HAP-1 (cell line): ENCODE data around the gene ATP10A.

Source experiments
- DNase-seq, 2 experiments: peaks; one replicate each; pipeline ENCODE4 v3.0.0-alpha.2; 2016 to 2020; ENCODE audit warnings: low spot score in 2 of 2
- H3K27me3 ChIP-seq: fragments of 250-450 bp; sonication (Bioruptor Pico); 2 replicates; pipeline ENCODE4 v1.5.1; 2020; ENCODE audit warnings: low read depth, mild to moderate bottlenecking, moderate library complexity
- H3K36me3 ChIP-seq: fragments of 250-450 bp; sonication (Bioruptor Pico); replicated peaks from 2 replicates; pipeline ENCODE4 v1.5.1; 2020; ENCODE audit warnings: mild to moderate bottlenecking
- H3K4me1 ChIP-seq: fragments of 250-450 bp; sonication (Bioruptor Pico); 2 replicates; pipeline ENCODE4 v1.5.1; 2020; ENCODE audit warnings: mild to moderate bottlenecking
- H3K4me3 ChIP-seq: fragments of 250-450 bp; sonication (Bioruptor Pico); 2 replicates; pipeline ENCODE4 v1.5.1; 2020; ENCODE audit warnings: mild to moderate bottlenecking, moderate library complexity
- H3K9me3 ChIP-seq: fragments of 250-450 bp; sonication (Bioruptor Pico); 2 replicates; pipeline ENCODE4 v1.5.1; 2020; ENCODE audit warnings: mild to moderate bottlenecking, moderate library complexity
- in situ Hi-C: fragments of 300-500 bp; cut with MboI; formaldehyde crosslinking; loops from 3 replicates; pipeline ENCODE4 v1.14.3; 2020; ENCODE audit warnings: low sequenced_read_pairs, inconsistent platforms, mixed read lengths

The ATP10A gene

GRCh38 chr15:25635191-25635590, 227.9 kb downstream of the ATP10A start:
- H3K4me1 ChIP-seq = peaks cover 16% of the 10 kb centered on the region
- H3K27me3 ChIP-seq = no peaks in the 10 kb centered on the region
- in situ Hi-C loops = no loop called here
- no peak overlapping the region for H3K4me3 ChIP-seq
- no peaks in the 10 kb centered on the region for H3K36me3 ChIP-seq
- no peak for DNase-seq
- H3K9me3 ChIP-seq = no peaks in the 10 kb centered on the region

- H3K9me3 ChIP-seq = no peaks in the 10 kb centered on the region; the same call in 1 of the 2 replicates
- peaks cover 14% of the 10 kb centered on the region for H3K4me1 ChIP-seq
- no peaks in the 10 kb centered on the region for H3K36me3 ChIP-seq
- DNase-seq = no peak
- in situ Hi-C loops = no loop called here
- no peaks in the 10 kb centered on the region for H3K27me3 ChIP-seq
- no peak overlapping the region for H3K4me3 ChIP-seq
Measured at GRCh38 chr15:25633862-25634261, 229.3 kb downstream of the ATP10A start.

GRCh38 chr15:25631971-25632370, 231.2 kb downstream of the ATP10A start:
- DNase-seq = no peak
- Histone ChIP-seq H3K4me3 (no peak overlapping the region), H3K27me3 (no peaks in the 10 kb centered on the region), H3K4me1 (peaks cover 2% of the 10 kb centered on the region), H3K9me3 (no peaks in the 10 kb centered on the region; the same call in 1 of the 2 replicates), H3K36me3 (no peaks in the 10 kb centered on the region)
- in situ Hi-C loops = no loop called here
